Esophagus squamous epithelium (tissue), 4 donors: ENCODE measurements around the gene CNTN2.

ENCODE experiments used
- CTCF ChIP-seq, 6 experiments: fragments of 450-650 bp in 4 of 6; fragments of 200-600 bp in 2 of 6; sonication (generic) in 2 of 6; IDR thresholded peaks; one replicate each; pipeline ENCODE4 v1.5.1; 2016 to 2019; ENCODE audit warnings: antibody characterized with exemption in 6 of 6, mild to moderate bottlenecking in 4 of 6, moderate library complexity in 4 of 6
- POLR2A ChIP-seq, 4 donors: fragments of 450-650 bp; IDR thresholded peaks; one replicate each; pipeline ENCODE4 v1.6.1; 2017; ENCODE audit warnings: antibody characterized with exemption in 4 of 4, mild to moderate bottlenecking in 4 of 4, moderate library complexity in 3 of 4

- no peak for TF ChIP-seq CTCF (IDR thresholded peaks at IDR 0.05)
- TF ChIP-seq POLR2A (IDR thresholded peaks at IDR 0.05) = no peak
Observed at GRCh38 chr1:205062319-205062718, 19.3 kb downstream of the CNTN2 start.
